ENCODE results near the gene TMEM242.

Gene TMEM242

DNA sequence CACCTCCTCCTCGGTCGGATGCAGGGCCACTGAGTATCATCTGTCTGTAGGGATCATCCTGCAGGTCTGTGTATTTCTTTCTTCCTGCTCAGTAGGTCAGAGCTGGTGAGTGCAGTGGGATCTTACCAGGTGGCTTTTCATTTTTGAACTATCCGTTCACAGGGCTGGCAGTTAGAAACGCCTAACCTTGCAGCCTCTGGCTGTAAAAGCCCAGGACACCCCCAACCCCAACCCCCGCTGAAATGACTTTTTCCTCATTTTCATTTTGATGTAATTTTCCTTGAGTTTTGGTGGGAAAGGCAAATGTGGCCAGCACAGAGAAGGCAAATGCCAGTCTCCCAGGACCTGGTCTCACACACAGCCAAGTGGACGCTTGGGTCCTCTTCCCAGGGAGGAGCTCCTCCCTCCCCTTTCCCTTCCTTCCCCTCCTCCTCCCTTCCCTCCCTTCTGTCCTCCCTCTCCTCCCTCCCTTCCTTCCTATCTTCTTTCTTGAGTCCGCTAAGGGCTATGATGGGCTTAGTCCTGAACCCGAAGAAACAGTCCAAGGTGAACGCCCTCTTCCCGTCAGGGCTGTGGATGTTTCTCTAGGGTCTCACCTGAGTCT lies 36.0 kb downstream of the TMEM242 start:
- no peak for DNase-seq

DNA sequence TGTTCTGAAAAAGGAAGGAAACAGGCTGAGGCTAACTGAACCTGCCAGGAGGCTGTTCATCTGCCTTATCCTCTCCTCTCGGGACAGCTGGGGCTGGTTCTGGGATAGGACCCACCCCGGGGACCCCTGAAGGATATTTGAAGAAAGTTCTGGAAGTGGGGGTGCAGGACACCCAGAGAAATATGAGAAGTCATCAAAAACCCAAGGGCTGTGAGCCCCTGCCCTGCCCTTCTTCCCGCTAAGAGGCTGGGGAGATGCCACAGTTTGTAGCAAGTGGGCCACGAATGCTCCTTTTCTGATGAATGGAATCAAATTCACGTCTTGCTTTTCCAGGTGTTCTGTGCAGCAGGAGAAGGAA lies 37.9 kb downstream of the TMEM242 start:
- no peak for DNase-seq

DNA sequence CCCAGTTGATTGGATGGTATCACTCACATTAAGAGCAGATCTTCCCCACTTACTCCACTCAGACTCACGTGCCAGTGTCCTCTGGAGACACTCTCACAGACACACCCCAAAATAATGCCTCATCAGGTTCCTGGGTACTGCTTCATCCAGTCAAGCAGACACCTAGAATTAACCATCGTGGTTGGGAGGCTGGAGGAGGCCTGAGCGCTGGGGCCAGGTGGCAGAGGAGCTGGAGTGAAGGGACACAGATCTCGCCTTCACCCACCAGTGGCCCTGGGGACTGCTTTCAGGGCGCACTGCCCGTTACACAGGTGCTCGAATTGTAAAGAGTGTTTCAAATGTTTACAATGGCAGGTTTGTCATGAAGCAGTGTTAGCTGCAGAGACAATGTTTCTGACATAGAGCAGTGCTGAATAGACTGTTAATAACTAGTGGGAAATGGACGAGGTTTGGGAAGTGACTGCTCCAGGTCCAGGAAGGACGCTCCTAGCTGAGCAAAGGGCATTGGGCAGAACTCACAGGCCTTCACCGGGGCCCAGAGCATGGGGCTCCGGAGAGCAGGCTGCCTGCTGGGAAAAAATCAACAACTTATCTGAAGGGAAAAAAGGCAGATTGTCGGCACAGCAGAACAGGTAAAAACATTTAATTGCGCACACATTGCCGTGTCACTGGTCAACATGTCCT lies 38.4 kb downstream of the TMEM242 start:
- no peak for DNase-seq

DNA sequence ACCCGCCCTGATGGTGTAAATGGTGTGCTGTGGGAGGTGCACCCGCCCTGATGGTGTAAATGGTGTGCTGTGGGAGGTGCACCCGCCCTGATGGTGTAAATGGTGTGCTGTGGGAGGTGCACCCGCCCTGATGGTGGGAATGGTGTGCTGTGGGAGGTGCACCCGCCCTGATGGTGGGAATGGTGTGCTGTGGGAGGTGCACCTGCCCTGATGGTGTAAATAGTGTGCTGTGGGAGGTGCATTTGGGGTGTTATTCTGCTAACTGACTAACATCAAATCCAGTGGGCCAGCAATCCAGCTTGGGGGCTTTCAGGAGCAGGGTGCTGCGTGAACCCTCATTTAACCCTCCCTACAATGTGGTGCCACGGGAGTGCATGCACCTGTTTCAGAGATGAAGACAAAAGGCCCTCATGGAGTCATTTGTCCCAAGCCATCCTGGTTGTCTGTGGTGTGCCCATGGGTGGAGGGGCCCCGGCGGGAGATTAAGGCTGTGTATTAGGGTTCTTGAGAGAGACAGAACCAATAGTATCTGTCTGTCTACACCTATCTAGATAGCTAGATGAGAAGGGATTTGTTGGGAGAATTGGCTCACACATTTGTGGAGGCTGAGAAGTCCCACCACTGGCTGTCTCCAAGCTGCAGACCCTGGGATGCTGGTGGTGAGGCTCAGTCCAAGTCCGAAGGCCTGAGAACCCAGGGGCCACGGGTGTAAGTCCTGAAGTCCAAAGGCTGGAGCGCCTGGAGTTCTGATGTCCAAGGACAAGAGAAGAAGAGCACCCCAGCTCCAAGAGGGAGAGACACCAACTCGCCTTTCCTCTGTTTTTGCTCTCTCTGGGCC lies 39.2 kb downstream of the TMEM242 start:
- DNase-seq: no peak

DNA sequence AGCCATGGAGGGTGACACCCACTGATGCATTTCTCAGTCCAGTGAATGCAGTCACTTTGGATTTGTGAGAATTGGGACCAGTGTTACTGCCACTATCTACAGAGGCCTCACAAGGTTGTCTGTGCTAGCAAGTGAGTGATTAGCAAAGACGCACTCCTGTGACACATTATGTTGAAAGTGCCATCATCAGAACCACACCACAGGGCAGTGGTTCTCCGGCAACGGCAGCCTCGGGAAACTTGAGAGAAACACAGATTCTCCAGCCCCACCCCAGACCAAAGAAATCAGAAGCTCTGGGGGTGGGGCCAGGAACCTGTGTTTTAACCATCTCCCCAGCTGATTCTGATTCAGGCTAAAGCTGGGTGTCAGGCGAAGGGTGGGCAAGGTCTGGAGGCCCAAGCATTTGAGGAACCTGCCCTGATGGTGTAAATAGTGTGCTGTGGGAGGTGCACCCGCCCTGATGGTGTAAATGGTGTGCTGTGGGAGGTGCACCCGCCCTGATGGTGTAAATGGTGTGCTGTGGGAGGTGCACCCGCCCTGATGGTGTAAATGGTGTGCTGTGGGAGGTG lies 39.9 kb downstream of the TMEM242 start:
- DNase-seq: no peak

DNA sequence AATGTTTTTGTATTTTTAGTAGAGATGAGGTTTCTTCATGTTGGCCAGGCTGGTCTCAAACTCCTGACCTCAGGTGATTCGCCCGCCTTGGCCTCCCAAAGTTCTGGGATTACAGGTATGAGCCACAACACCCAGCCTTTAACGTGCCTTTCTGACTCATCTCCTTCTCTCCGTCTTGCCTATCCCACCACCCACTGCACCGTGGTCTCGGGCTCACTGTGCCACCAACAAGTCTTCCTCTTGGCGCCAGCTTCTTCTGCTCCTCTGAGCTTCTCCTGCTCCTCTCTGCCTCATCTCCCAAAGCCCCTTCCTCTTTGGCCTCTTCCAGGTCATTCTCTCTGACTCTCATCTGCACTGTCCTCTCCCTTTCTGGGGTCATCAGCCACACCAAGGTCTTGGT lies 41.0 kb downstream of the TMEM242 start:
- DNase-seq: no peak

DNA sequence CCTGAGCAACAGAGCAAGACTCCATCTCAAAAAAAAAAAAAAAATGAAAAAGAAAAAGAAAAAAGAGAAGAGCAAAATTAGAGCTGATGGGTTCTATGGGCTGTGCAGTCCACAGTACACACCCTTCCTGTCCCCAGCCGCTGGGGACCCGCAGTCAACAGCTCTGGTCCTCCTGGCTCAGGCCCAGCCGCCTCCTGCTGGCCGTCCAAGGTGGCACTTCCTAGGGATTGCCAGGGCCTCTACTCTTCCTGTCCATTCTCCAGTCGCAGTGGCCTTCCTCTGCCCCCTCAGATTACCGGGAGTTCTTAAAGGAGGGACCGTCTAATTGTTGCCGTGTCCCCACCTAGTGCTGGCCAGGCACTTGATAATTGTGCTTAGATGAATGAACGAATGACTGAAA lies 41.7 kb downstream of the TMEM242 start:
- no peak for DNase-seq

DNA sequence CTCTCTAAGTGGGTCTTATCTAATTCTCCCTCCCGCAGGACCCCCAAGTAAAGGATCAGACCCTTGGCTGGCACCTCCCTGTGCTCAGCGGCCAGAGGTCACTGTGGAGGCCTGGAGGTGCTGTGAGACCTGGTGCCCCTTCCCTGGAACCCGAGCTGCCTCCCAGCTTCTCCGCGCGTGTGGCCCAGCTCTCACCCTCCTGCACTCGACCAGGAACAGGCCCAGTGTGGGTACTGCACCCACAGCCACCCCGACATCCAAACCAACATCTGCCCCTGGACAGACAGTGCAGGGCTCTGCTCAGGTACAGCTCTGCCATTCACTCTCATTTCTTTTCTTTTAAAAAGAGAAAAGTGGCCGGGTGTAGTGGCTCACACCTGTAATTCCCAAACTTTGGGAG lies 42.4 kb downstream of the TMEM242 start:
- DNase-seq: no peak

DNA sequence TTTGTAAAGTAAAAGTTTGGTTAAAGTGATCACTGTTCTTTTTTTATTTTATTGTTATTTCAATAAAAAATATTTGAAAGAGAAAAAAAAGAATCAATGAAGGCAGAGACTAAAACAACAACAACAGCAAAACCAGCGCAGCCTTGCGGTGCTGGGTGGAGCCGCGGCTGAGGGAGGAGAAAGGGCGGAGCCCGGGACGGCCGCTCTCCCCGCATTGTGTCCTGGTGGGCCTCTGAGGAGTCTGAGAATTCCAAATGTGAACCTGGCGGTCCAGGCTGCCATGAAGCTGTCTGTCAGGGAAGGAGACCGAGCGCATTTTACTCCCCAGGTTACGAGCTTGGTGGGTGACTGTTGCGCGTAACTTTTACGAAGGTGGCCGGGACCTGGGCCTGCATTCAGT lies 43.2 kb downstream of the TMEM242 start:
- DNase-seq: no peak

DNA sequence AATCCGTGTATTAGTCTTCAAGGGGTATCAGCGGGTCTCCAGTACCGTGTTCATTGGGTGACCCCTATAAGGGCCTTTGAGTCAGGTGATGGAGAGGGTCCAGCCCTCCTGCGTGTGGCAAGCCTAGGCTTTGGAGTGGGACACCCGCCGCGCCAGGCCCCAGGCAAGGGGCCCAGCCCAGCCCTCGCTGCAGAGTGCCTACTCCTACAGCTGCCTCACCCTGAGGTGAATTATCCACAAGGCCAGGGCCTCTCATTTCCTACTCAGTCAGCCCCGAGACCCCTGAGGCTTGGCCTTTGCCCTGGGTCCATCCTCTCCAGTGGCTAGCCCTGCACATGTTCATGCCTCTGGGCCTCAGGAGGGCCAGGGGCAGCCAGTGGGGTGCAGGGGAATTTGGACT lies 45.1 kb downstream of the TMEM242 start:
- DNase-seq: no peak

DNA sequence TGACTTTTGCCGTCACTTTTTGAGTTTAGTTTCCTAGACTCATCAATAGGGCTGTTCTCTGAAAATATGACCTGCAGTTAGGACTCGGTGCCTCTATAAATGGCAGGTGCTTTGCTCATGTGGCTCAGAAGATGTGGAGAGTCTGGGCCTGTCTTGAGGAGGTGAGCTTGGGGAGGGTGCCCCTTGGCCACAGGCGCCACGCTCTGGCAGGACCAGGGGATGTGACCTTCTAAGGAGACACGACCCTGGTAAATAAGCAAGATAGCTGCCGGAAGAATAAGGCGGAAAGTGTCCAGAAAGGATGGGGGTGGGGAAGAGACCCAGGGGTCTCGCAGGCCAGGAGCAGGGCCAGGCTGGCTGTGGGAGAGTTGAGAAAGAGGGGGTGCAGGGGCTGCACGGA lies 46.6 kb downstream of the TMEM242 start:
- no peak for DNase-seq

DNA sequence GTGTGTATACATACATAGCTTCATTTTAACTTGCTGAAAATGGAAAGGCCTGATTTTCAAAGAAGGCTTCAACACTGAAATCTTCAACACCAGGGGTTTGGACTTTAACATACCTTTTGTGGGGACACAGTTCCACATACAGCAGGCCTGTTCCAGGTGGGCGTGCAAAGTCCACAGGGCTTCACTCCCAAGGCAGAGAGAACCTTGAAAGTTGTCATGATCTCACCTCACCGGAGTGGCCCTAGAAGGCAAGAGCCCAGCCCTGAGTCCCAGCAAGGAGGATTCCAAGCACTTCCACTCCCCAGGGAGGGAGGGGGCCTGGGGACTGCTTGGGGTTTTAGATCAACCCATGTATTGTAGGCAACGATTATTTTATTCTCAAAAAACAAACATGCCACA lies 47.2 kb downstream of the TMEM242 start:
- DNase-seq: no peak

DNA sequence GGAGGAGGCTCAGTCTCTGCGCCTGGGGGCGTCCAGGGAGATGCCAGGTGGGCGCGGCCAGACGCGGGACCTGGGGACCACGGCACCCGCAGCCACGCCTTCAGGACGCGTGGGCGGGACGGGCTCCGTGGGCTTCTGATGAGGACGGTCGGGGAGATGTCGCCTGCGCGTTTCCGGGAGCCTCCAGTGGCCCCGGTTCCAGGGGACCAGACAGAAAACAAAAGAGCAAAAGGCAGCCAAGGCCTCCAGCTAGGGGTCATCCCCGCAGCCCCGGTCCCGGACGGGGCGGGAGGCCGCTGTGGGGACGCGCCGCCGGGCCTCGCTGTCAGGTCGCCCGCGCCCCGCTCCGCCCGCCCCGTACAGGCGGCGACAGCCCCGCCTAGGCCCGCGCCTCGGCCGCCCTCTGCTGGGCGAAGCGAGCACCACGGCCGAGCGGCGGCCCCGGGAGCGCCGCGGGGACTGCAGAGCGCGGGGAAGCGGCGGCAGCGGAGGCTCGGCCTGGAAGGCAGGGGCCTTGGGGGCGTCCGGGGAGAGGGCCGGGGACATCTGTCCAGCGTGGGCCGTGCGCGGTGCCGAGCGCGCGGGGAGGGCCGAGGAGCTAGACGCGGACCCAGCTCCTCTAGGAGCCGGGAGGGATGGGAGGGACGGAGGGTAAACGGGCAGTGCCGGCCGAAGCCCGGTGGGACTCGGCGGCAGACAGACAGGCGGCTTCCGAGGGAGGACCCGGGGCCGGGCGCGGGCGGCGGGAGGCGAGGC lies 48.7 kb downstream of the TMEM242 start:
- DNase-seq: peak; percentile 31

DNA sequence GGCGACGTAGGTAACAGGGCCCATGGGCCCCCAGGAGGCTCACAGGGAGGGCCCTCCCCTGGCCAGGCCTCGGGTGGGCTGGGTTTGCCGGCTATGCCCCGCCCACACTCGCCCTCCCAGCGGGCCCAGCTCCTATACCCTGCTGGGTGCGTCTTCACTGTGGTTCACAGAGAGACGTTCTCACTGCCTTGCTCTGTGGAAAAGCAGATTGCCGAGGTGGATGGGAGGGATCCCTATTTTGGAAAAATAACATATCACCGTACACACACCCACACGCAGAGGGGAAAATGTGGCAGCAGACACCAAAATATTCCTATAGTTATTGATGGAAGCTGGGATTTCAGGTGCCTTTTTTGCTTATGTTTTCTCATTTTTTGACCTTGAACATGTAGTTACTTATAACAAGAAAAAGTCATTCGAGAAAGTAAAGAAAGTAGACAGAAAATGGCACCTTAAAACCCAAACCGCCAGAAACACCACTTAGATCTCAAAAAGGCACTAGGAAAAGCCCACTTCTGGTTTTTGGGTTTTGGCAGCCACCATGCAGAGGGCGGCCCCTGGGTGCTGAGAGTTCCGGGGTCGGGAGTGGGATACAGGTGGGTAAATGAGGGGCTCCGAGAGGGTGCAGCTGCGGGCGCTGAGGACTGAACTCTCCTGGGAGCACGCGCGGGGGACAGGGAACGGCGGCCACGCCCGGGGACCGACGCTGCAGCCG lies 49.4 kb downstream of the TMEM242 start:
- no peak for DNase-seq

DNA sequence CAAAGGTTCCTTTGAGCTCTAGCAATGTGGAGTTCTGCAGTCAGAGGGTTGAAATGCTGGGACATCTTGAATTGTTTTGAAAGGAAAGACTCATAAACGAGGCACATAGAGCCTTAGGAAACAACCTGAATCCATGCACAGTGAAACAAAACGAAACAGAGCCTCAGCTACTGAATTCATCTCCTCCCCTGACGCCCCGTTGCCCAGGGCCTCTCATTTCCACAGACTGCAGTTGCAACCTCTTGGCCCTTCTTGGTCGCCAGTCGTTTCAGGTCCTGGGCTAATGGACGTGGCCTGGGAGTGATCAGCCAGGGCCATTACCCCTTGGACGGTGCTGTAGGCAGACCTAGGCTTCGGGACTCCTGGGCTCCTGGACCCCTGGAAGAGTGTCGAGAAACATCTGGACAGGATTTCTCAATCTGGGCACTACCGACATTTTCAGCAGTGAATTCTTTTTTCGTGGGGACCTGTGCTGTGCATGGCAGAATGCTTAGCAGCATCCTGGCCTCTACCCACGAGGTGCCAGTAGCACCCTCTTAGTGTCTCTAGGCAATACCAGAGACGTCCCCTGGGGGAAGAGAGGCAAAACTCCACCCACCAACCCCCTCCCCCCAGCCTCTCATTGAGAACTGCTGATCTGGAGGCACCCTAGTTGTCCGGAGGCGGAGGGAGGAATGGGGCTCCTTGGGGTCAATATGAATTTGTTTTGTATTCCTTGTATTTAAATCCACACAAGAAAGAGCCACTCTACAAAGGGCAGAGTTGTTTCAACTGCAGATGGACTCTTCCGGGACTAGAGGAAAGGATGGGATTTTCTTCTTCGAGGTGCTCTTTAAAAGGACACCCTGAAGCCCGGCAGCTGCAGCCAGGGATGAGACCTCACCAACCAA lies 50.2 kb downstream of the TMEM242 start:
- no peak for DNase-seq

DNA sequence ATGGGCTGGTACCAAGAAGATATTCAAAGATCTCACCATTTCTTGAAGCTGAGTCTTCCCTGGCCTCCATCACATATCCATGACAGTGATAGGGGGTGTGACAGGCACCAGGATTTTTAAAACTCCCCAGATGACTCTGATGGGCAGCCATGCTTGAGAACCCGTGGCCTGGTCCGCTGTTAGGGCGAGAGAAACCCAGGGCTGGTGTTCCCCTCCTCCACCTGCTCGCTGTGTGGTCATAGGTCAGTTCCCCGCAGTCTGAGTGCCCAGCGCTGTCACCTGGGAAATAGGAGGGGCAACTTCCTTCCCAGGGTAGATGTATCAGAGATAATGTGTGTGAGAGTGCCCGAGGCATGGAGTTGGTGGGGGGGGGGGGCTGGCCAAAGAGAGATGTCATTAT lies 50.9 kb downstream of the TMEM242 start:
- DNase-seq: no peak

DNA sequence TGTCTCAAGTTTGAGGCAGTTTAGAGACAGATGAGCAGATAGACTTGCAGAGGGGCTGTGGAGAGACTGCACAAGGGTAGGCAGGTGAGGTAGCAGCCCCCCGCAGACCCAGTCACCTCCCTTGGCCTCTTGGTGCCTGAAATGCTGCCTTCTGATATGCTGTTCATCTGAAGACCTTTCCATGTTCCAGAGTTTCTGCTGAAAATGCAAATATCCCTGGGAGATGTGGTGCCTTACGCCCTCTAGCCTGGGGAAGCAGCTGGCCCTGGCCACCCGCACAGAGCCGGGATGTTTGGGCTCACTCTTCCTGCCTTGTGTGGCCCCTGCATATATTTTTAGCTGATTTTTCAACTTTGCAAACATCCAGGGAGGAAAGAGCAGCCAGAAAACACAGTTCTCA lies 51.4 kb downstream of the TMEM242 start:
- no peak for DNase-seq

DNA sequence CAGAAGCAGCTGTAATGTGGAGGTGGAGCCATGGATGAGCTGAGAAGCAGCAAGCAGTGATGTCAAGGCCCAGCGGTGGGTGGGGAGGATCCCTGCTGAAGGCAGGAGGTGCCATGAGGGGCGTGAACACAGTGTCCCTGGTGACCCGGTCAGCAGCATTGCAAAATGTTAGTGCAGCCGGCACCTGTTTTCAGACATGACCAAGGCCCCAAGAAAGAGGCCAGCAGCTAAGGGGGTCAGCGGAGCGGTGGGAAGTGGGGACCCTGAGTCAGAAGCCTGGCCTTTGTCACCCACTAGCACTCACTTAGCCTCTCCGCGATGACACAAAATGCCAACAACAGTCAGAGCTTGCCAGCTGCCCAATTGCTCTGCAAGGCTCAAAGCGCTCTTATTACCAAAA lies 51.9 kb downstream of the TMEM242 start:
- no peak for DNase-seq

DNA sequence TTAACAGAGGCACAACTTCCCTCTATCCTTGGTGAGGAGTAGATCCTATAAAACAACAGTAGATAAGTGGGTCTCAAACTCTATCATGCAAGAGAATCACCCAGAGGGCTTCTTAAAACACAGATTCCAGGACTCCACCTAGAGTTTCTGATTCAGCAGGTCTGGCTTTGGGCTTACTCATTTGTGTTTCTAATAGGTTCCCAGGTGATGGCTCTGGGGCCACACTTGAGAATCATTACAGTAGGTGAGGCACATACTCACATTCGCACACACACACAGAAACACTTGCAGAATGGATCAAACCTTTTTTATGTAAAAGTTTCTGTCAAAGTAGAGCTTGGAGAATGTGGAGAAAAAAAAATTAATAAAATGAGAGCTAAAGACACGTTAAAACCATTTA lies 52.4 kb downstream of the TMEM242 start:
- no peak for DNase-seq

DNA sequence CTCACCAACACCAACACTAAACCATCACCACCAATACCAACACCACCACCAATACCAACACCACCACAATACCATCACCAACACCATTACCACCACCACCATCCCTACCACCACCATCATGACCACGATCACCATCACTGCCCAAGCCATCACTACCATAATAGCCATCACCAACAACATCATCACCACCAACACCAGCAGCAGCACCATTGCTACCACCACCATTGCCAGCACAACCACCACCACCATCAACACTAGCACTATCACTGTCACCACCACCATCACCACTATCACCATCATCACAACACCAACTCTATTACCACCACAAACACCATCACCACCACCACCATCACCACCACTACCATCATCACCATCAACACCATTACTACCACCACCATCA lies 53.0 kb downstream of the TMEM242 start:
- DNase-seq: no peak

DNA sequence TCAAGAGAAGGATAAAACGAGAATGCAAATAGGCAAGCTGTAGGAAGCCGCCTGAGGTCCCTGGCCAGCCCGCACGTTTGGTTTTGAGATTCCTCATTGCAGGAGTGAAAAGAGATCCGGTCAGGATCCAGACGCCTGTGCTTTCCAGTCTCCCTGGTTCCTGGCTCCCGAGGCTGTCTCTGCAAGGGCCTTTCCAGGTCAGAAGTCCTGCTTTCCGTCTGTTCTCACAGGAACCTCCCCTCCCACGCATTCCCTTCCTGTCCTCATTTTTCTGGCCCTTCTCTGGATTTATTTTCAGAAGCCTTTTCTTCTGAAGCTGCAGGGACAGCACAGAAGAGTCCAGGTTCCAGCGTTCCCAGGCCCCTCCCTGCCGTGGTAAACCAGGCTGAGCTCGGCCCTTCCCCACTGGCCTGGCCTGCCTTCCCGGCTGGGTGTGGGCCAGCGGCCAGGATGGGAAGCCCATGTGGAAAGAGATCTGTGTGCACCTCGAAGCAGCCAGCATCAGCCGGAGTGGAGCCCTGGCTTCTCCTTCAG lies 54.0 kb downstream of the TMEM242 start:
- DNase-seq: no peak
